H1 (cell line): ENCODE data around the gene TMEM17. TPM values are rescaled to one million over a fixed set of nuclear protein-coding genes. Genes with fewer than 3 reads are reported as not detected.

Experiments
- CTCF ChIA-PET: fragments of 300-600 bp; sonication (Branson Sonifier 250); formaldehyde crosslinking; loops from one replicate; lab custom pipeline; 2021; ENCODE audit not compliant: partially characterized antibody; lab: Charles Lee
- POLR2A ChIA-PET: fragments of 300-600 bp; sonication (Branson Sonifier 250); formaldehyde crosslinking; loops from one replicate; lab custom pipeline; 2021; ENCODE audit warnings: inconsistent platforms; ENCODE audit not compliant: partially characterized antibody; lab: Charles Lee
- DNase-seq, 2 experiments: peaks; one replicate each; pipeline versions ENCODE4 v3.0.0 to v3.0.0-alpha.2; 2010 to 2022; ENCODE audit warnings: low spot score in 2 of 2, low read depth in 1 of 2, mixed read lengths in 1 of 2
- FAIRE-seq: peaks from 2 replicates; lab custom pipeline; 2011; peaks lifted over from hg19 to GRCh38; lab: Jason Lieb, UNC
- H2AFZ ChIP-seq: 2 replicates; pipeline ENCODE4 v1.8.1; 2012; ENCODE audit warnings: low read length, inconsistent platforms
- H2AK5ac ChIP-seq: 2 replicates; pipeline ENCODE4 v1.6.1; 2013; ENCODE audit warnings: low read depth, low read length
- H2BK120ac ChIP-seq: replicated peaks from 2 replicates; pipeline ENCODE3; 2013; ENCODE audit warnings: low read depth, low read length, inconsistent platforms
- H2BK12ac ChIP-seq: 2 replicates; pipeline ENCODE4 v1.6.1; 2013; ENCODE audit warnings: low read depth, low read length
- H2BK15ac ChIP-seq: 2 replicates; pipeline ENCODE4 v1.6.1; 2013; ENCODE audit warnings: low read length
- H2BK20ac ChIP-seq: 2 replicates; pipeline ENCODE4 v1.6.1; 2013; ENCODE audit warnings: low read length
- H2BK5ac ChIP-seq: 2 replicates; pipeline ENCODE4 v1.6.1; 2013; ENCODE audit warnings: low read depth, low read length
- H3K14ac ChIP-seq: 2 replicates; pipeline ENCODE4 v1.6.1; 2013; ENCODE audit warnings: inconsistent platforms; ENCODE audit not compliant: insufficient read length
- H3K18ac ChIP-seq: 2 replicates; pipeline ENCODE4 v1.6.1; 2013; ENCODE audit warnings: low read length; ENCODE audit errors: extremely low read depth
- H3K23ac ChIP-seq: 2 replicates; pipeline ENCODE4 v1.6.1; 2013; ENCODE audit warnings: inconsistent platforms; ENCODE audit not compliant: insufficient read length
- H3K23me2 ChIP-seq: 2 replicates; pipeline ENCODE4 v1.6.1; 2013; ENCODE audit warnings: low read depth, low read length
- H3K27ac ChIP-seq: 2 replicates; pipeline ENCODE4 v1.6.1; 2011; ENCODE audit warnings: low read depth, low read length, inconsistent platforms
- H3K27me3 ChIP-seq, 4 experiments: replicated peaks in 1 of 4; 1 replicate in 1 of 4; 2 replicates in 3 of 4; pipeline versions ENCODE4 v1.6.1 to v1.8.1; 2011 to 2013; ENCODE audit warnings: low read length in 3 of 4, mild to moderate bottlenecking in 3 of 4, inconsistent platforms in 2 of 4, mixed read lengths in 2 of 4, moderate library complexity in 1 of 4; ENCODE audit not compliant: control insufficient read depth in 3 of 4, insufficient read depth in 3 of 4; ENCODE audit errors: extremely low read depth in 1 of 4
- H3K36me3 ChIP-seq, 4 experiments: 2 replicates each; pipeline versions ENCODE4 v1.6.1 to v1.8.1; 2011 to 2013; ENCODE audit warnings: mild to moderate bottlenecking in 4 of 4, low read length in 3 of 4, moderate library complexity in 2 of 4, control low read depth in 1 of 4, inconsistent platforms in 1 of 4; ENCODE audit not compliant: insufficient read depth in 4 of 4, control insufficient read depth in 2 of 4
- H3K4ac ChIP-seq: replicated peaks from 2 replicates; pipeline ENCODE3; 2013; ENCODE audit warnings: low read length, low read depth, mixed read lengths, inconsistent platforms; ENCODE audit not compliant: insufficient read length
- H3K4me1 ChIP-seq, 4 experiments: replicated peaks in 1 of 4; 1 replicate in 1 of 4; 2 replicates in 3 of 4; pipeline versions ENCODE4 v1.6.1 to v1.8.1; 2011 to 2013; ENCODE audit warnings: low read length in 3 of 4, inconsistent platforms in 2 of 4, mixed read lengths in 1 of 4; ENCODE audit not compliant: insufficient read depth in 4 of 4, control insufficient read depth in 3 of 4
- H3K4me2 ChIP-seq, 2 experiments: 2 replicates each; pipeline versions ENCODE4 v1.6.1 to v1.8.1; 2011 to 2013; ENCODE audit warnings: low read depth in 2 of 2, low read length in 2 of 2, control low read depth in 1 of 2, inconsistent platforms in 1 of 2, mild to moderate bottlenecking in 1 of 2; ENCODE audit not compliant: insufficient read depth in 1 of 2
- H3K4me3 ChIP-seq, 4 experiments: fragments of 200-600, 300-600 bp in 1 of 4; sonication (generic), shearing (Covaris generic), sonication (Bioruptor Twin) in 1 of 4; 2 replicates each; pipeline versions ENCODE4 v1.5.1 to v1.8.1; 2011 to 2016; ENCODE audit warnings: low read length in 4 of 4, low read depth in 3 of 4, control low read depth in 2 of 4, inconsistent platforms in 2 of 4, mild to moderate bottlenecking in 2 of 4, mixed read lengths in 1 of 4, moderate library complexity in 1 of 4; ENCODE audit not compliant: insufficient read depth in 2 of 4; ENCODE audit errors: extremely low read depth in 1 of 4
- H3K56ac ChIP-seq: replicated peaks from 2 replicates; pipeline ENCODE3; 2013; ENCODE audit warnings: low read depth, mild to moderate bottlenecking, mixed read lengths, low read length, inconsistent platforms; ENCODE audit not compliant: insufficient read length
- H3K79me1 ChIP-seq: 2 replicates; pipeline ENCODE4 v1.6.1; 2013; ENCODE audit warnings: low read depth, low read length, control low read depth
- H3K79me2 ChIP-seq, 2 experiments: 2 replicates each; pipeline versions ENCODE4 v1.6.1 to v1.8.1; 2012 to 2013; ENCODE audit warnings: low read length in 2 of 2, mild to moderate bottlenecking in 2 of 2, inconsistent platforms in 1 of 2; ENCODE audit not compliant: insufficient read depth in 2 of 2, control insufficient read depth in 1 of 2
- H3K9ac ChIP-seq, 4 experiments: replicated peaks in 1 of 4; 1 replicate in 1 of 4; 2 replicates in 3 of 4; pipeline versions ENCODE4 v1.6.1 to v1.8.1; 2011 to 2013; ENCODE audit warnings: low read depth in 3 of 4, low read length in 3 of 4, control low read depth in 2 of 4, mild to moderate bottlenecking in 2 of 4, moderate library complexity in 2 of 4, inconsistent platforms in 1 of 4; ENCODE audit errors: extremely low read depth in 1 of 4
- H3K9me3 ChIP-seq, 2 experiments: 2 replicates each; pipeline versions ENCODE4 v1.6.1 to v1.8.1; 2012 to 2013; ENCODE audit warnings: mild to moderate bottlenecking in 2 of 2, moderate library complexity in 2 of 2, control low read depth in 1 of 2, inconsistent platforms in 1 of 2, low read depth in 1 of 2, low read length in 1 of 2, mixed read lengths in 1 of 2; ENCODE audit not compliant: insufficient read depth in 2 of 2
- H4K20me1 ChIP-seq, 2 experiments: replicated peaks in 1 of 2; 2 replicates each; pipeline versions ENCODE3 to v1.8.1; 2011 to 2013; ENCODE audit warnings: inconsistent platforms in 2 of 2, low read length in 2 of 2, mild to moderate bottlenecking in 1 of 2; ENCODE audit not compliant: insufficient read depth in 2 of 2, control insufficient read depth in 1 of 2
- H4K5ac ChIP-seq: 2 replicates; pipeline ENCODE4 v1.6.1; 2013; ENCODE audit warnings: low read length, low read depth, mixed read lengths, inconsistent platforms; ENCODE audit not compliant: insufficient read length
- H4K8ac ChIP-seq: 2 replicates; pipeline ENCODE4 v1.8.0; 2013; ENCODE audit warnings: mild to moderate bottlenecking, moderate library complexity, low read length, inconsistent platforms; ENCODE audit not compliant: insufficient read depth; ENCODE audit errors: extremely low read depth
- H4K91ac ChIP-seq: replicated peaks from 2 replicates; pipeline ENCODE3; 2013; ENCODE audit warnings: low read length, mixed read lengths, inconsistent platforms; ENCODE audit not compliant: insufficient read length
- RAD21 ChIP-seq, 2 experiments: IDR thresholded peaks in 1 of 2; conservative IDR thresholded peaks in 1 of 2; 2 replicates each; pipeline ENCODE4 v1.6.1; 2011; ENCODE audit warnings: low read depth in 2 of 2, low read length in 2 of 2, improper control_type of control experiment in 1 of 2, inconsistent platforms in 1 of 2, mild to moderate bottlenecking in 1 of 2, moderate library complexity in 1 of 2
- SIN3A ChIP-seq, 2 experiments: IDR thresholded peaks in 1 of 2; conservative IDR thresholded peaks in 1 of 2; 2 replicates each; pipeline ENCODE4 v1.6.1; 2011 to 2012; ENCODE audit warnings: low read length in 2 of 2, improper control_type of control experiment in 1 of 2, low read depth in 1 of 2, mild to moderate bottlenecking in 1 of 2
- SP1 ChIP-seq: IDR thresholded peaks from 2 replicates; pipeline ENCODE4 v1.6.1; 2011; ENCODE audit warnings: low read depth, low read length
- TAF7 ChIP-seq: optimal IDR thresholded peaks from 2 replicates; pipeline ENCODE3; 2011; ENCODE audit warnings: low read depth, mild to moderate bottlenecking, inconsistent platforms, low read length, moderate library complexity, borderline replicate concordance
- WGBS, 2 experiments: shearing (Covaris generic) in 1 of 2; methylation state at CpG; one replicate each; pipeline versions ENCODE4 v1.1.6 to v1.1.7; 2013 to 2015; ENCODE audit warnings: low lambda C conversion rate in 2 of 2, mixed read lengths in 2 of 2, inconsistent platforms in 1 of 2, low coverage in 1 of 2, missing lambda C conversion rate in 1 of 2; ENCODE audit not compliant: insufficient replicate concordance in 2 of 2, insufficient coverage in 1 of 2, insufficient read length in 1 of 2; ENCODE audit errors: extremely low coverage in 1 of 2, missing lambda C conversion rate in 1 of 2; 5-methylcytosine and 5-hydroxymethylcytosine counted together
- polyA plus RNA-seq, 7 experiments: library from polyadenylated mRNA; depleted of rRNA in 3 of 7; stranded (reverse) in 5 of 7; unstranded in 2 of 7; fragments of >200 nt in 5 of 7; fragments of 200-250 nt in 2 of 7; gene quantifications; 1 replicate in 5 of 7; 2 replicates in 1 of 7; 4 replicates in 1 of 7; pipeline versions ENCODE4 v1.2.1 to v1.2.3, GENCODE V29; 2011 to 2013; ENCODE audit warnings: missing spikeins in 2 of 7, mixed read lengths in 2 of 7
- total RNA-seq: library from RNA; stranded (reverse); fragmentation: NEBNext Ultra II Directional; extraction: Animal tissue kit (Norgen Biotek cat#: 25700); gene quantifications from 2 replicates; pipeline ENCODE4 v1.2.1, GENCODE V29; 2021

Gene TMEM17
- total and polyA plus RNA-seq, 2 of the 8 experiments (the other 6 are each of a cell fraction or from before 2014, with no cell fraction given): 0.69 to 1.2 TPM

DNA sequence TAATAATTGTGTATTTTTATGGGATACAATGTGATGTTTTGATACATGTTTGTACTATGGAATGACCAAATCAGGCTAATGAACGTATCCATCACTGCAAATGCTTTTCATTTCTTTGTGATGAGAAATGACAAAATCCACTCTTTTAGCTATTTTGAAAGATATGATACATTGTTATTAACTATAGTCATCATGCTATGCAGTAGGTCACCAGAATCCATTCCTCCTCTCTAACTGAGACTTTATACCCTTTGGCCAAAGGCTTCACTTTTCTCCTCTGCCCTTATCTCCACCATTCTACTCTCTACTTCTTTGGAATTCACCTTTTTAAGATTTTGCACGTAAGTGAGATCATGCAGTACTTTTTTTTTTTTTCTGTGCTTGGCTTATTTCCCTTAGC, 44.5 kb upstream of the TMEM17 start:
- no peak overlapping the region for H3K9ac ChIP-seq
- H3K4me2 ChIP-seq: no peak overlapping the region
- WGBS, 2 experiments: 96% methylated on average over 2 of the region's 2 CpGs; no CpG with 5 or more reads in 1 of the 2 experiments
- H2BK20ac ChIP-seq: no peak overlapping the region
- no peak overlapping the region for H2AFZ ChIP-seq
- no peak overlapping the region for H3K56ac ChIP-seq
- no peak overlapping the region for H4K5ac ChIP-seq
- no peak overlapping the region for H4K8ac ChIP-seq
- no peak overlapping the region for H3K14ac ChIP-seq
- H4K20me1 ChIP-seq: no peaks in the 10 kb centered on the region
- H3K79me2 ChIP-seq: no peaks in the 10 kb centered on the region
- H3K36me3 ChIP-seq: no peaks in the 10 kb centered on the region
- H3K18ac ChIP-seq: no peak overlapping the region
- no peak overlapping the region for H2BK12ac ChIP-seq
- FAIRE-seq: no peak
- H3K27ac ChIP-seq: no peak overlapping the region
- H3K9me3 ChIP-seq: no peaks in the 10 kb centered on the region
- no peak overlapping the region for H2AK5ac ChIP-seq
- CTCF ChIA-PET: interaction anchor here (1.6 kb wide), 1 partner anchor 15 kb away, joined by 4 read pairs; no protein-coding TSS in a partner anchor
- POLR2A ChIA-PET: no interaction called here
- H3K4ac ChIP-seq: no peak overlapping the region
- no peak overlapping the region for H2BK120ac ChIP-seq
- H4K91ac ChIP-seq: no peak overlapping the region
- no peaks in the 10 kb centered on the region for H3K23me2 ChIP-seq
- no peak for DNase-seq
- H2BK5ac ChIP-seq: no peak overlapping the region
- H3K79me1 ChIP-seq: no peaks in the 10 kb centered on the region
- H3K4me3 ChIP-seq: no peak overlapping the region
- H3K4me1 ChIP-seq: no peaks in the 10 kb centered on the region
- no peak overlapping the region for H3K23ac ChIP-seq
- H3K27me3 ChIP-seq: no peaks in the 10 kb centered on the region
- H2BK15ac ChIP-seq: no peak overlapping the region
- TF ChIP-seq TAF7 (no peak), SP1 (no peak), SIN3A (conservative IDR thresholded peaks at IDR 0.05 in 1 of 2, IDR thresholded peaks at IDR 0.05 in 1 of 2; ENCODE audit: low read depth in 1 of 2, low read length in 2 of 2) (no peak), RAD21 (IDR thresholded peaks at IDR 0.05 in 1 of 2, conservative IDR thresholded peaks at IDR 0.05 in 1 of 2; ENCODE audit: low read depth in 2 of 2, low read length in 2 of 2) (no peak)
